Thymus (tissue), 11 donors: ENCODE data around the gene CEP131. TPM values are rescaled to one million over a fixed set of nuclear protein-coding genes. Genes with fewer than 3 reads are reported as not detected.

Experiments
- DNase-seq, 9 donors: peaks; one replicate each; pipeline ENCODE4 v3.0.0-alpha.2; 2013; ENCODE audit warnings: low spot score in 9 of 9, low read depth in 6 of 9, missing footprints in 1 of 9
- H3K27ac ChIP-seq, 2 donors: one replicate each; pipeline ENCODE4 v1.5.1; 2013; ENCODE audit warnings: control low read depth in 1 of 2, low read depth in 1 of 2, low read length in 1 of 2, mild to moderate bottlenecking in 1 of 2, moderate library complexity in 1 of 2
- H3K27me3 ChIP-seq, 2 donors: one replicate each; pipeline ENCODE4 v1.5.1; 2013; ENCODE audit warnings: low read length in 1 of 2; ENCODE audit not compliant: control insufficient read depth in 2 of 2, insufficient read depth in 1 of 2
- H3K36me3 ChIP-seq, 2 donors: one replicate each; pipeline ENCODE4 v1.5.1; 2013; ENCODE audit warnings: low read length in 1 of 2, mild to moderate bottlenecking in 1 of 2, moderate library complexity in 1 of 2; ENCODE audit not compliant: control insufficient read depth in 2 of 2, insufficient read depth in 2 of 2
- H3K4me1 ChIP-seq, 2 donors: one replicate each; pipeline ENCODE4 v1.5.1; 2013; ENCODE audit warnings: low read length in 2 of 2; ENCODE audit not compliant: control insufficient read depth in 2 of 2, insufficient read depth in 2 of 2
- H3K4me3 ChIP-seq, 2 donors: one replicate each; pipeline ENCODE4 v1.5.1; 2013; ENCODE audit warnings: low read length in 2 of 2, control low read depth in 1 of 2, mild to moderate bottlenecking in 1 of 2
- H3K9me3 ChIP-seq, 2 donors: one replicate each; pipeline ENCODE4 v1.5.1; 2013; ENCODE audit warnings: low read length in 1 of 2, mild to moderate bottlenecking in 1 of 2; ENCODE audit not compliant: control insufficient read depth in 2 of 2, insufficient read depth in 1 of 2
- WGBS: extraction: QIAGEN DNeasy Blood & Tissue Kit; methylation state at CpG from one replicate; pipeline ENCODE4 v1.1.7; 2013; 5-methylcytosine and 5-hydroxymethylcytosine counted together
- polyA plus RNA-seq: library from polyadenylated mRNA; stranded (reverse); fragments of 200-250 nt; gene quantifications from one replicate; pipeline ENCODE4 v1.2.3, GENCODE V29; 2013
- total RNA-seq: library from RNA; stranded (reverse); fragments of 120-200 nt; gene quantifications from one replicate; pipeline ENCODE4 v1.2.4, GENCODE V29; 2013
- donor health status: healthy.

Gene CEP131
- total and polyA plus RNA-seq, 2 donors = 6.3 to 13.3 TPM

DNA sequence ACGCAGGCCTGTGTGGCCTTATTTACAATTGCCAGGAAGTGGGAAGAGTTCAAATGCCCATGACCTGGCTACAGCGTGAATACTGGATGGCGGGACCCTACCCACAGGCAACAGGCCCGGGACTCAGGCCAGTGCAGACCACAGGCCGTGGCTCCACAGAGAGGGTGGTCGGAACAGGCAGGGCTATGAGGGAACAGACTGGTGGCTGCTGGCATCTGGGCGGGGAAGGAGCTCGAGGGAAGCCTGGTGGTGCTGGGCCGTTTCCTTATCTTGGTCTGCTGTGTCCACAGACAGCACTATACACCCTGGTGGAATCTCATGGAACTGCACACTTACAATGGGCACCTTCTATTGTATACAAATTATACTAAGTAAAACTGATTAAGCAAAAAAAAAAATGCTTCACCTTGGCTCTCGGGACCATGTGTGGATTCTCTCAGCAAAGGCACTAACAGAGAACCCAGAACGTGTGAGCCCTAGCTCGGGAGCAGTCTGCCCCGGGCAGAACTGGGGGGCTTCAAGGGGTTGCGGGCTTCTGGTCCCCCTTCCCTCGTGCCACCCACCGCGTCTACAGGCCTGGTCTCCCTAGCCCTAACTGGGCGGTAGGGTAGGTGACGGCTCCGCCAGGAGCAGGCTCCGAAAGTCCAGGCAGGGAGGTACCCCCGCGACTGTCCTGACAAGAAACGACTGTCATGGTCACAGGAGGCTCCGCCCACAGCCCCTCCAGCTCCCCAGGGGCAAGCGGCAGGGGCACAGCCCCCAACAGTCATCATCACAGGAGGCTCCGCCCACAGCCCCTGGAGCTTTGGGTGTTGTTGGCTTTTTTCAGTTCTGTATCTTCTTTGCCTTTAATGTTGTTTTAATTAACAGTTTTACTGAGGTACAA lies 21.8 kb downstream of the CEP131 start:
- H3K27ac ChIP-seq = no peak overlapping the region
- peak in 2 of 9 donors; percentile 32 to 40 for DNase-seq
- WGBS = 89% methylated on average over 27 of the region's 27 CpGs
- H3K36me3 ChIP-seq = peaks cover 33 to 54% of the 10 kb centered on the region in 2 donors
- H3K4me1 ChIP-seq = no peaks in the 10 kb centered on the region
- H3K9me3 ChIP-seq = peaks cover 0 to 9% of the 10 kb centered on the region in 2 donors
- H3K27me3 ChIP-seq = no peaks in the 10 kb centered on the region
- H3K4me3 ChIP-seq = no peak overlapping the region

GRCh38 chr17:81200201-81200600 lies 22.6 kb downstream of the CEP131 start:
- 96% methylated on average over 18 of the region's 18 CpGs for WGBS
- Histone ChIP-seq H3K27me3 (no peaks in the 10 kb centered on the region), H3K4me3 (no peak overlapping the region), H3K4me1 (no peaks in the 10 kb centered on the region), H3K27ac (no peak overlapping the region), H3K9me3 (peaks cover 0 to 9% of the 10 kb centered on the region in 2 donors), H3K36me3 (peaks cover 37 to 62% of the 10 kb centered on the region in 2 donors)
- DNase-seq = no peak

- H3K27ac ChIP-seq = no peak overlapping the region
- H3K27me3 ChIP-seq = no peaks in the 10 kb centered on the region
- H3K9me3 ChIP-seq = peaks cover 0 to 3% of the 10 kb centered on the region in 2 donors
- 99% methylated on average over 18 of the region's 18 CpGs for WGBS
- no peaks in the 10 kb centered on the region for H3K4me1 ChIP-seq
- DNase-seq = no peak
- H3K36me3 ChIP-seq = peaks cover 41 to 69% of the 10 kb centered on the region in 2 donors
- no peak overlapping the region for H3K4me3 ChIP-seq
Measured at GRCh38 chr17:81199482-81199830, 23.3 kb downstream of the CEP131 start.

DNA sequence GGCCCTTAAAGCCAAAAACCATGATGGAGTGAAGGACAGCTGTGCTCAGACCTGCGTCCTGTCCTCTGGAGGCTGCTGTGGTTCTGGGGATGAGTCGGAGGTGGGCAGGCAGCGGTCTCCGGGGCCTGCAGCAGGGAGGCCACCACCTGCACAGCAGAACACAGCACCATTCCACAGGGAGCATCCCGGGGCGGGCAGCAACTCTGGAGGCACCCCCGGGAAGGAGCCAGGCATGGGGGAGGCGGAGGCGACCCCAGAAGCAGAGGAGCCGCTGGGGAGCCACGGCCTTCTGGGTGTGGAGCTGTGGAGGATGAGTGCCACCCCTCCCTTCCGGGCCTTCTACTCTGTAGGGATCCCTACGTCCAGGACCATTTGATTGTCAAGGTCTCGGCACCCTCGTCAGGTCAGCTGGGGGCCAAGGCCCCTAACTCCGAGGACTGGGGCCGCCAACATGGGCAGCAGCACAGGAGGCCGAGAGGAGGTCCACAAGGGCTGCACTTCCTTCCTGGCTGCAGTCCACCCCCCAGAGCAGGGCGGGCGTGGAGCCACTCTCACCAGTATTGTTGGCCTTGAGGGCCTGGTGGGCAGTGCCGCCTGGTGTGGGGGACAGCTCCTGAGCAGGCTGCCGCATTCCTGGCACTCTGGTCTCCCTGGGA lies 23.8 kb downstream of the CEP131 start:
- no peaks in the 10 kb centered on the region for H3K4me1 ChIP-seq
- no peak for DNase-seq
- H3K4me3 ChIP-seq = no peak overlapping the region
- H3K27me3 ChIP-seq = no peaks in the 10 kb centered on the region
- H3K36me3 ChIP-seq = peaks cover 41 to 74% of the 10 kb centered on the region in 2 donors
- H3K9me3 ChIP-seq = no peaks in the 10 kb centered on the region
- H3K27ac ChIP-seq = no peak overlapping the region
- 97% methylated on average over 22 of the region's 22 CpGs for WGBS

DNA sequence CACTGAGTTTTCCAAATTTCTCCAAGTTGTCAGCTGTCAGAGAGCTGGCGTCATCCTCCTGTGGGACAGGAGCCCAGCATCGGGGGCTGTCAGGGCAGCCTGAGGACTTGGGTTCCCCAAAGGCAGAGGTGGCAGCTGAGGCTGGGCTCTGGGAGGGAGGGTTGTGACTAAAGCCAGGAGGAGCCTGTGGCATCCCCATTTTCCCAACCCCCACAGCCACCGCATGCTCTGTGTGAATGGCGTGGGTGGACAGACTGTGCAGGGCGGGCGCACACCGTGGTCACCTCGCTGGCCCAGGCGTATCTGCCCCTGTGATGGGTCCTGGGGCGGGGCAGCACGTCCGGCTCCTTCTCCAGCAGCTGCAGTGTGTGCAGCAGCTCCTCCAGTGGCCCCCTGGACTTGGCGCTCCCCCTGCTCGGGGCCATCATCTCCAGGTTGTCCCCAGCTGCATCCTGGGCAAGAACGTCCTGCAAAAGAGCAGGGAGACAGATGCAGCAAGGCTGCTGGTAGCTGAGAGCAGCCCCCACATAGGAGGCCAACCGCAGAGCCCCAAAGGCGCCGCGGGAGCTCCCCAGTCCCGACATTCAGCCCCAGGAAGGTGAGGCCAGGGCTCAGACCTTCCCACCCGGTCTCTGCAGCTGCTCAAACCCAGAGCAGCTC lies 24.8 kb downstream of the CEP131 start:
- H3K27ac ChIP-seq = no peak overlapping the region
- H3K4me1 ChIP-seq = no peaks in the 10 kb centered on the region
- no peaks in the 10 kb centered on the region for H3K27me3 ChIP-seq
- peaks cover 37 to 76% of the 10 kb centered on the region in 2 donors for H3K36me3 ChIP-seq
- H3K9me3 ChIP-seq = no peaks in the 10 kb centered on the region
- no peak for DNase-seq
- 95% methylated on average over 21 of the region's 21 CpGs for WGBS
- H3K4me3 ChIP-seq = no peak overlapping the region

DNA sequence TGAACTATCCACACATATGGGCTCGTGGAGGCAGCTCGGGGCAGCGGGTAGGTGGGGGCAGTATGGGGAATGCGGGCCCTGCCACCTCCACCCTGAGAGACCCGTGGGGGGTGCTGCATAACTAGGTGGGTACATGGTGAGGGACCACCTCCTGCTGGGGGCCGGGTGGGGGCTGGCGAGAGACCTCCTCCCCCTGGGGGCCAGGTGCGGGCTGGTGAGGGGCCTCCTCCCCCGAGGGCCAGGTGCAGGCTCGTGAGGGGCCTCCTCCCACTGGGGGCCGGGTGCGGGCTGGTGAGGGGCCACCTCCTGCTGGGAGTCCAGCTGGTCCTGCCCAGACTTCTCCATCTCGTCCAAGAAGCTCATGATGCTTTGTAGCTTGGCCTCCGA lies 25.4 kb downstream of the CEP131 start:
- H3K4me3 ChIP-seq = no peak overlapping the region
- no peaks in the 10 kb centered on the region for H3K4me1 ChIP-seq
- H3K36me3 ChIP-seq = peaks cover 37 to 75% of the 10 kb centered on the region in 2 donors
- no peak overlapping the region for H3K27ac ChIP-seq
- no peak for DNase-seq
- no peaks in the 10 kb centered on the region for H3K9me3 ChIP-seq
- H3K27me3 ChIP-seq = no peaks in the 10 kb centered on the region
- WGBS = 91% methylated on average over 14 of the region's 14 CpGs

DNA sequence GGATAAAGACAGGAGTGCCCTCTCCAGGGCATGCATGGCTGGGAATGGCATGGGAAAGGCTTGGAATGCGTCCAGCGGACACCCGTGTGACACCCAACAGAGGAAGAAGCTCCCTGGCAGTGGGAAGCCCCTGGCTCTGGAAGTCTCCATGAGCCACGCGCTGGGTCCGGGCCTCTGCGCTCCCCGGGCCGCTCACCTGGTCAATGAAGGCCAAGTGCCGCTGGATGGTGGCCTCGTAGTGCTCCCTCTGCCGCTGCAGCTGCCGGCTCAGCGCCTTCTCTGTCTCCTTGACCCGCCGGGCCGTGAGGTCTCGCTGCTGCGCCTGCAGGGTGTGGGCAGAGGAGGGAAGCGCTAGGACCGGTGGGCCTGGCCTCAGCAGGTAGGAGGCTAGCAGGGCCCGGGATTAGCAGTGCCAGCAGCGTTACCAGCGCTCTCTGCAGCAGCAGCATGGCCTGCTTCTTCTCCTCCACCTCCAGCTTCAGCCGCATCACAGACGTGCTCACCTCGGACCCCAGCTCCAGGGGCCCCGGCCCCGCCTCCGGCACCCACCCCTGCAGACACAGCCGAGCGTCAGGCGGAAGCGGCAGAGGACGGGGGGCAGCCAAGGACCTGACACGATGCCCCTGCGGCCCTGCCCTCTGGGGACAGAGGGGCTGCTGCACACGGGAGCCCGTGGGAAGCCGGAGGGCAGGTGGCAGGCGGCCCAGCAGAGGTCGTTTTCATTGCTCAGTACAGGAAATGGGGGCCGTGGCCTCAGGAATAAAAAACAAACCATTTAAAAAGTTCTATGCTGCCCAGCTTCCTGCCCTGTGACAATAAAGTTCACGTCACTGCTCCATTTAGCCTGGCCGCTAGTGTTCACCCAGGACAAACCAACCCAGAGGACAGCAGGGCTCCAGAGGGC lies 26.0 kb downstream of the CEP131 start:
- Histone ChIP-seq H3K4me1 (no peaks in the 10 kb centered on the region), H3K36me3 (peaks cover 37 to 77% of the 10 kb centered on the region in 2 donors), H3K9me3 (no peaks in the 10 kb centered on the region), H3K27ac (no peak overlapping the region), H3K4me3 (no peak overlapping the region), H3K27me3 (no peaks in the 10 kb centered on the region)
- DNase-seq = no peak
- 93% methylated on average over 45 of the region's 45 CpGs for WGBS

DNA sequence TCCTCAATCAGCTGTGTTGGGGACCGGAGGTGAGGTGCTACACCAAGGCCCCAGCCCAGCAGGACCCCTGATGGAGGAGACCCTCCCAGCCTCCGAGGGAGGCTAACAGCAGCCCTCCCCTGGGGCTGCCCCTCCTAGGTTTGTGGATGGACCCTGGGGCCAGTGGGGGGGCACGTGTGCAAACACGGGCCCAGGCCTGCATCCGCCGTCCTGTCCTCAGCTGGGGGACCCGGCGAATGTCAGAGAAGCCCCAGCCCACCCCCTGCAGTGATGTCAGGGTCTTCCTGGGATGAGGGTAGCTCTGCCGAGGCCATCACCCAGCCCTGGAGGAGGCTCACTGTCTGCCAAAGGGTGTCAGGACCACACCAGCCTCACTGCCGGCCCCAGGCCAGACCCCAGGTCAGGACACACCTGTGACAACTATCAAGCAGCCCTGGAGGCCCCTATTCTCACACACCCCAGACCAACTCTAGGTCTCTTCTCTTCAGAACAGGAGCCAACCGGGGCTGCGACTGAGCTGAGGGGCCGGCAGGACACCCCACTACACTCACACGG lies 26.7 kb downstream of the CEP131 start:
- no peaks in the 10 kb centered on the region for H3K9me3 ChIP-seq
- peaks cover 34 to 80% of the 10 kb centered on the region in 2 donors for H3K36me3 ChIP-seq
- WGBS = 93% methylated on average over 14 of the region's 14 CpGs
- no peak overlapping the region for H3K4me3 ChIP-seq
- H3K27ac ChIP-seq = no peak overlapping the region
- no peak for DNase-seq
- H3K4me1 ChIP-seq = no peaks in the 10 kb centered on the region
- no peaks in the 10 kb centered on the region for H3K27me3 ChIP-seq
